Suprapubic skin (tissue), 3 donors: ENCODE measurements around the gene MFSD12.

Experiments used
- CTCF ChIP-seq, 2 donors: fragments of 200-600 bp in 1 of 2; fragments of 450-650 bp in 1 of 2; sonication (generic) in 1 of 2; IDR thresholded peaks; one replicate each; pipeline ENCODE4 v1.5.1; 2016 to 2019; ENCODE audit warnings: antibody characterized with exemption in 2 of 2, mild to moderate bottlenecking in 1 of 2, moderate library complexity in 1 of 2
- POLR2A ChIP-seq, 2 donors: fragments of 450-650 bp; IDR thresholded peaks; one replicate each; pipeline ENCODE4 v1.6.1; 2017; ENCODE audit warnings: antibody characterized with exemption in 2 of 2, mild to moderate bottlenecking in 2 of 2, moderate library complexity in 2 of 2

DNA sequence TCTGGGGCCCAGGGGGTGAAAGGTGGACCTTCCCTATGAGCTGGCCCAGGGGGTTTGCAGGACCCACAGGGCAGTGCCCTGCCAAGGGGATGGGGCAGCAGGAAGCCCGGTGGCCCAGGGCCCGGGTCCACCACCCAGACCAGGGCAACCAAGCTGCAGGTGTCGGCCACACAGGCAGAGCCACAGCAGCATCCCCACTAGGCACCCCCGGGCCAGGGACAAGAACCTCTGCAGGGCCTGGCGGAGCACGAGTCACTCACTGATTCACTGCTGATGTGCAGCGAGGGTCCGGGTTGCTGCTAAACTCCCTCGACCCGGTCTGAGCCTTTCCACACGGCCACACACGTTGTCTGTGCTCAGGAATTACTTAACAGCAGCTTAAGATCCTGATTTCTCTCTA, 42.5 kb downstream of the MFSD12 start:
- TF ChIP-seq CTCF (IDR thresholded peaks at IDR 0.05) (no peak), POLR2A (IDR thresholded peaks at IDR 0.05) (no peak)
